ENCODE data around the gene SEMA3A.

SEMA3A gene

DNA sequence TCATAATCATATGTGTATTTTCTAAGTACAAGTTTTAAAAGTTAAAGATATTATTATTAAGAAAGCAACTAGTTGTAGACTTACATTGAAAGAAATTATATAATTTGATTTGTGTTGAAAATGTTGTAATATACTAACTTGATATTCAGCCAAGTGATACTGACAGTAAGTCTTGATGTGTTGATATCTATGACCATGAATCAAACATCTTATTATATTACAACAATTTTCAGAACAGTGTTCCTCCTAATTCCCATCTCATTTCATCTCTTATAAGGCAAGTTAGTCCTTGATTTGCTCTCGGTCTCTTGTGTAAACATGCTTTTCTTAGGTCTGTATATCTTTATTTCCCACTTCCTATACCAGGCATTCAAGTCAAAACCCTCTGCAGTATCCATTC lies 276.4 kb downstream of the SEMA3A start:
- DNase-seq: no peak

- no peak for DNase-seq
Measured at GRCh38 chr7:83913174-83913573, 281.4 kb downstream of the SEMA3A start.

DNA sequence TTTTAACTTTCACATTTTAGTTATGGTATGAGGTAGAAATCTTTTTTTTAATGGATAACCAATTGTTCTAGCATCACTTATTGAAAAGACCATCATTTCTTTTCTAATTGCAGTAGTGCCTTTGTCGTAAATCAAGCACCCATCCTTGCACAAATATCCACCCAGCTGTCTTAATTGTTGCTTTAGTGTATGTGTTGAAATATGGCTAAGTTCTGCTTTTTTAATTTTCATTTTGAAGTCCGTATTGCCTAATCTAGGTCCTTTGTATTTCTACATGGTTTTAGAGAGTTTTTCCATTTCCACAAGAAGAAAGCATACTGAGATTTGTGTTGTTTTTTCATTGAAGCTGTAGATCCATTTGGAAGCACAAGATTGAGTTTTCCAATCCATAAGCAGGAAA lies 286.1 kb downstream of the SEMA3A start:
- no peak for DNase-seq
